ENCODE measurements around the gene CHRNB2.

DNA sequence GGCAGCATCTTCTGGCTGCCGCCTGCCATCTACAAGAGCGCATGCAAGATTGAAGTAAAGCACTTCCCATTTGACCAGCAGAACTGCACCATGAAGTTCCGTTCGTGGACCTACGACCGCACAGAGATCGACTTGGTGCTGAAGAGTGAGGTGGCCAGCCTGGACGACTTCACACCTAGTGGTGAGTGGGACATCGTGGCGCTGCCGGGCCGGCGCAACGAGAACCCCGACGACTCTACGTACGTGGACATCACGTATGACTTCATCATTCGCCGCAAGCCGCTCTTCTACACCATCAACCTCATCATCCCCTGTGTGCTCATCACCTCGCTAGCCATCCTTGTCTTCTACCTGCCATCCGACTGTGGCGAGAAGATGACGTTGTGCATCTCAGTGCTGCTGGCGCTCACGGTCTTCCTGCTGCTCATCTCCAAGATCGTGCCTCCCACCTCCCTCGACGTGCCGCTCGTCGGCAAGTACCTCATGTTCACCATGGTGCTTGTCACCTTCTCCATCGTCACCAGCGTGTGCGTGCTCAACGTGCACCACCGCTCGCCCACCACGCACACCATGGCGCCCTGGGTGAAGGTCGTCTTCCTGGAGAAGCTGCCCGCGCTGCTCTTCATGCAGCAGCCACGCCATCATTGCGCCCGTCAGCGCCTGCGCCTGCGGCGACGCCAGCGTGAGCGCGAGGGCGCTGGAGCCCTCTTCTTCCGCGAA is 3.8 kb downstream of the CHRNB2 start:
- TF ChIP-seq EZH2 (IDR thresholded peaks at IDR 0.05; ENCODE audit: low read length): no peak
- TF ChIP-seq, protein P1, sequence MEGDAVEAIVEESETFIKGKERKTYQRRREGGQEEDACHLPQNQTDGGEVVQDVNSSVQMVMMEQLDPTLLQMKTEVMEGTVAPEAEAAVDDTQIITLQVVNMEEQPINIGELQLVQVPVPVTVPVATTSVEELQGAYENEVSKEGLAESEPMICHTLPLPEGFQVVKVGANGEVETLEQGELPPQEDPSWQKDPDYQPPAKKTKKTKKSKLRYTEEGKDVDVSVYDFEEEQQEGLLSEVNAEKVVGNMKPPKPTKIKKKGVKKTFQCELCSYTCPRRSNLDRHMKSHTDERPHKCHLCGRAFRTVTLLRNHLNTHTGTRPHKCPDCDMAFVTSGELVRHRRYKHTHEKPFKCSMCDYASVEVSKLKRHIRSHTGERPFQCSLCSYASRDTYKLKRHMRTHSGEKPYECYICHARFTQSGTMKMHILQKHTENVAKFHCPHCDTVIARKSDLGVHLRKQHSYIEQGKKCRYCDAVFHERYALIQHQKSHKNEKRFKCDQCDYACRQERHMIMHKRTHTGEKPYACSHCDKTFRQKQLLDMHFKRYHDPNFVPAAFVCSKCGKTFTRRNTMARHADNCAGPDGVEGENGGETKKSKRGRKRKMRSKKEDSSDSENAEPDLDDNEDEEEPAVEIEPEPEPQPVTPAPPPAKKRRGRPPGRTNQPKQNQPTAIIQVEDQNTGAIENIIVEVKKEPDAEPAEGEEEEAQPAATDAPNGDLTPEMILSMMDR (optimal IDR thresholded peaks at IDR 0.05 in 1 of 3, IDR thresholded peaks at IDR 0.05 in 1 of 3, conservative IDR thresholded peaks at IDR 0.05 in 1 of 3; ENCODE audit: extremely low read depth in 1 of 3, insufficient read depth in 2 of 3, low read length in 3 of 3): no peak
